Activated T-cell treated with anti-CD3 and anti-CD28 coated beads, Interleukin-2, amount 50 U/mL, for 1 hour (primary cell): ENCODE data around the gene LY86.
A peak's percentile ranks its signal among the peaks of the same experiment; 100 is the strongest.

ENCODE experiments used
- DNase-seq: peaks from one replicate; pipeline ENCODE4 v3.0.0-alpha.2; 2020

LY86 gene

DNA sequence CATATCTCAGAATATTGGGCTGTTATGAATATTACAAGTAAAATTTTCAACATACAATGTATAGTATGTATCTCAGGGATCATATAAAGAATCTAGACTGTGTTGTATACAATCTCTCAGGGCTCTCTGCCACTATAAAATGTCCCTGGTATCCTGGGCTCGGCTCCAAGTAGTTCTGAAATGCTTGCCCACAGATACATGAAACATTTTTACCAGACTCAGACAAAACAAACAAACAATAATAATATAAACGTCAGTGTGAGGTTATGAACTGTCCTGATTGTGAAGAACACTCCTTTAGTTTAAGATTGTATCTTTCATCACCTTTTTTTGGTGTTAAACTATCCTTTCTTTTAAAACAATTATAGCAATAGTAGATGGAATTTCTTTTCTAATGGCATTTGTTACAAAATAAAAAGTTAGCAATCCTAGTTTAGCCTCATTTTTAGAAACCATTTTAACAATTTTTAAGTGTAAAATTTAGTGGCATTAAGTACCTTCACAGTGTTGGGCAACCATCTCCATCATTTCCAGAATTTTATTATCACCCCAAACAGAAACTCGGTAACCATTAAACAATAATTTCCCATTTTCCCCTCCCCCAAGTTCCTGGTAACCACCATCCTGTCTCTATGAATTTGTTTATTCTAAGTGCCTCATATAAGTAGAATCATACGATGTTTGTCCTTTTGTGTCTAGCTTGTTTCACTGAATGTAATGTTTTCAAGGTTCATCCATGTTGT, 17.4 kb upstream of the LY86 start:
- DNase-seq, result no peak

GRCh38 chr6:6575143-6575542, 13.4 kb upstream of the LY86 start:
- no peak for DNase-seq

DNA sequence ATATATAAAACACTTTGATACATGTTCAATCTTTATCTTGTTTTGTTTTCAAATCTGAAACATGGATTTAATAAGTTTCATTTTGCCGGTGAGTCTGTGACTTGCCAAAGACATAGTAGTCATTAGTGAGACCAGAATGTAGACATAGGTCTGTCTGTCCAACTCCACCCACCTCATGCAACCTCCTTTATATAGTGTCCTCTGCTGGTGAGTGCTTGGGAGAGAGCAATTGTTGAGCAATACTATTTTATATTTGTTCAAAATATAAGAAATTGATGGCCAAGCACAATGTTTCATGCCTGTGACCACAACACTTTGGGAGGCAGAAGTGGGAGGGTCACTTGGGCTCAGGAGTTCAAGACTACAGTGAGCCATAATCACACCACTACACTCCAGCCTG, 10.8 kb upstream of the LY86 start:
- DNase-seq, result no peak

- DNase-seq, result no peak
These were observed 9.2 kb upstream of the LY86 start for GRCh38 chr6:6579281-6579680.

- no peak for DNase-seq
These were observed 8.2 kb upstream of the LY86 start for GRCh38 chr6:6580225-6580856.

- peak; percentile 31 for DNase-seq
These were observed 7.5 kb upstream of the LY86 start for GRCh38 chr6:6581054-6581453.

GRCh38 chr6:6582131-6582530, 6.4 kb upstream of the LY86 start:
- DNase-seq, result no peak

DNA sequence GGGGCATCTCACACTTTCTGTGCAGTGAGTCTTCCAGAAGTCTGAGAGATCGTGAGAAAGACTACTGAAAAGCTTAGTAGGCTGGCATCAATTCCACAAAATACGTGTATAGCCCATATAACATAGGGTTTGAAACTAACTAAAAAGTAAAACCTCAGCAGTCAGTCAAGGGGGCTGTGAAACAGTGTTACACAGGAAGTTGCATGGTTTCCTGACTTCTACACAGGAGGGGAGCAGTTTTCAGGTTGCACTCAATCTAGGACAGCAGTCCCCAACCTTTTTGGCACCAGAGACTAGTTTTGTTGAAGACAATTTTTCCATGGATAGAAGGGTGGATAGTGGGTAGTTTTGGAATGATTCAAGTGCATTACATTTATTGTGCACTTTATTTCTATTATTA, 4.7 kb upstream of the LY86 start:
- DNase-seq, result no peak

DNA sequence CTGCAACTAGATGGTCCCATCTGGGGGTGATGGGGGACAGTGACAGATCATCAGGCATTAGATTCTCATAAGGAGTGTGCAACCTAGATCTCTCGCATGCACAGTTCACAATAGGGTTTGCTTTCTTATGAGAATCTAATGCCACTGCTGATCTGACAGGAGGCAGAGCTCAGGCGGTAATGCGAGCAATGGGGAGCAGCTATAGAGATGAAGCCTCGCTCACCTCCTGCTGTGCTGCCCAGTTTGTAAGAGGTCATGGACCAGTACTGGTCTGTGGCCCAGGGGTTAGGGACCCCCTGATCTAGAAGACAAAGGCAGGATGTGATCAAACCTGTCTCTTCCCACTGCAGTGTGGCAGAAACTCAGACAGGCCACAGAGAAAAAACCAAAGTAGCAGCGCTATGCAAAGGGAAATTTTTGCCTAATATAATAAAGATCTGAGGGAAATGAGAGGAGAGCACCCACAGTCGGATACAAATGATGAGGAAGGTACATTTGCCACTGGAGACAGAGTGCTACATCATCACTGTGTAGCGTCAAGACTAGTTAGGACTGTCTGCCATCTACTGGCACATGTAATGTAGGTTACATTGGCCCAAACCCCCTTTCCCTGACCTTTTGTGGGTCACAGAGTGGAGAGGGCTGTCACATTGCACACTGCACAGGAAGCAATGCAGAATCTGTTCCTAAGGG, 4.1 kb upstream of the LY86 start:
- no peak for DNase-seq

GRCh38 chr6:6585003-6585311, 3.6 kb upstream of the LY86 start:
- DNase-seq, result no peak

DNA sequence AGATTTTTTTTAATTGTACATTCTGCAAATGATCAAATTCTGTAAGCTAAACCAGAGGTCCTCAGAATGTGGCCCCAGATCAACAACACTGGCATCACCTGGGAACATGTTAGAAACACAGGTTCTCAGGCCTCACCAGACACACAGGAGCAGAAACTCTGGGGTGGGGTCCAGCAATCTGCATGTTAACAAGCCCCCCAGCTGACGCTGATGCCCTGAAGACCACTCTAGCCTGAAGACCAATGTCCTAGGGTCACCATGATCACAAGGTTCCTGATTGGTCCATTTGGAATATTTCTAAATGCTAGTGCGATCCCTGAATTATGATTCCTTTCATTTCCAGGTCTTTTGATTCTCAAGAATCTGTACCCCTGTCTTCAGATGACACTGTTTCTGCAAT, 2.4 kb upstream of the LY86 start:
- no peak for DNase-seq

- DNase-seq, result no peak
These were observed 1.6 kb upstream of the LY86 start for GRCh38 chr6:6586671-6587526.

DNA sequence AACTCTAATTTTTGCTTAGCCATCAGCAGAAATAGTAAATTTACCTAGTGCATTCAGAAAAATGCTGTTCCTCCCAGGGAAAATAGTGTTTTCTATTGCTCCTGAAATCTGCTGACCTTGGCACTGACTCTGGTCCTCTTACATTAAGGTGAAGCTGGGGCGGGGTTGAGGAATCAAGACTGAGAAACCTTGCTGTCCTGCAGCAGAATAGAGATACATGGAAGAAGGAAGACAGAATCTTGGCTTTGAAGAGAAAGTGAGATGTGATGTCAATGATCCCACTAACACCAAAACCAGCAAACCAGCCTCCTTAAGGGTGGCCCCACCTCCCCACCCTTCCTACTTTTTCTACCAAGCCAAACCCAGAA, 840 bp upstream of the LY86 start:
- no peak for DNase-seq

DNA sequence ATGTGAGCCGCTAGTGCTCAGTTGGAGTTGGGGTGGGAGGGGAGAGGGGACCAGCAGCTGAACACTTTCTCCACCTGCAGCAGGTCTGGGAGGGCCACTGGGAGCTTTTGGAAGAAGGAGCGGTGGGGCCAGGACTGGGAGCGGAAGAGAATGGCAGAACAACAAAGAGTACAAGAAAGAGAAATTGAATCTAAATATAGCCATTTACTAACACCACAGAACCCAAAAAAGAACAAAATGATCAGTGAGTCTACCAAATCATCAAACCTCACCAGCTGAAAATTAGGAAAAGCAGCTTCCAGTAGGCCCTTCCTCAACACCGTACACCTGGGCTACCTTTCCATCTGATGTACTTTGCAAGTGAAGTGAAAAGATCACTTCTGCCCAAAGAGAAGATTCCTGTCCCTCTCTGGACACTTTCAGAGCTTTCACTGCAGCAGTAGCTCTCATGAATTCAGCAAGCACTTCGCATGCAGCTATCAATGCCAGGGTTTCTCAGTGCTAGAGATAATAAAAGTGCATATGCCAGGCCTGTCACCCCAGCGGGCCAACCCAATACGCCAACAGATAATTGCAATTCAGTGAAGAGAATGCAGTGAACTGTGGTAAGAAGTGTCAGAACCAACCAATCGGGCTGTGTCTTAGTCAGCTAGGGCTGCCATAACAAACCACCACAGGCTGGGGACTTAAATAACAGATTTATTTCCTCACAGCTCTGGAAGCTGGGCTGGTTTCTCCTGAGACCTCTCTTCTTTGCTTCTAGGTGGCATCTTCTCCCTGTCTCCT, 597 bp downstream of the LY86 start:
- no peak for DNase-seq

- no peak for DNase-seq
These were observed 2.0 kb downstream of the LY86 start for GRCh38 chr6:6590530-6590929.

GRCh38 chr6:6591778-6592465, 3.4 kb downstream of the LY86 start:
- no peak for DNase-seq

- no peak for DNase-seq
These were observed 4.4 kb downstream of the LY86 start for GRCh38 chr6:6592826-6593475.

DNA sequence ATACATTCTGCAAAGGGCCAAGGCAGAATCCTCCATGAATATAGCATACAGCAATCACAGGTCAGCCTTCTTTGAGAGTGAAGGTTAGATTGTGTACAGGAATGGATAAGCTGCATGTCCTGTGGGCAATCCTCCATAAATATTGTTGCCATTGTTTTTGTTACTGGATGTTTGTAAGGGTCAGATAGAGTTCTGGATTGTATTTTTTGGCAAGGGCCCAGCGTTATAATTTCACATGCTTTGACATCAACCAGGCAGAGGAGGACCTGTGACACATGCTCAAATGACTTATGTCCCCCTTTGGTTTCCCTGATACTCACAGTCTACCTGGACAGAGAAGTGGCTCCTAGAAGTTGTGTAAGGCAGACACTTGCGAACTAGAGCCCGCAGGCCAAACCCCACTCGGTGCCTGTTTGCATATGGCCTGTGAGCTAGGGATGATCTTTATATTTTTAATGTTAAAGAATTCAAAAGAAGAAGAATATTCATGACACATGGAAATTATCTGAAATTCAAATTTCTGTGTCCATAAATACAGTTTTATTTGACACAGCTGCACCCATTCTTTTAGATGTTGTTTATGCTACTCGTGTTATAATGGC, 5.4 kb downstream of the LY86 start:
- no peak for DNase-seq

GRCh38 chr6:6595025-6595424, 6.5 kb downstream of the LY86 start:
- DNase-seq, result no peak

DNA sequence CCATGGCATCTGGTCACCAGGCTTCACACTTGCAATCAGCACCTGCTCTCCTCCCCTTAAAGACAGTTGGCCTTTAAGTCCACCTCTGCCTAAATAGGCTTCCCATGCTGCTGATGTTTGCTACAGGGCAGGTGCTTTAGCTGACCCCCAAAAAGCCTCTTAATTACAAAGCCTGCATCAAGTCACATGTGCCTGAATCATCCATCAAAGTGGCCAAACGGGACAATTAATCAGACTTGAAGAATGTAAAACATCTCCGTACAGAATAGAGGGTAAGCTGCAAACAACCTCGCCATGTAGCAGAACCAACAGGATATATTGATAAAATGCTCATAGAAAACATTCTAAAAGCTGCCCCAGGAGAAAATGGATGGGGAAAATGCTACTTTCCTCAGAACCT, 7.4 kb downstream of the LY86 start:
- DNase-seq, result no peak
